HEK293 (cell line): ENCODE results near the gene PEX7.

Source experiments
- CTCF ChIA-PET: fragments of 350-600 bp; formaldehyde crosslinking; extraction: SDS; loops from one replicate; lab custom pipeline; 2021; ENCODE audit warnings: antibody characterized with exemption; lab: Yijun Ruan, JAX
- POLR2A ChIA-PET: fragments of 300-600 bp; formaldehyde crosslinking; extraction: SDS; loops from one replicate; lab custom pipeline; 2020; ENCODE audit warnings: antibody characterized with exemption, inconsistent platforms; lab: Yijun Ruan, JAX
- H3K27ac ChIP-seq: fragments of 200-500 bp; sonication (Bioruptor generic); 2 replicates; pipeline ENCODE4 v1.5.1; 2014; ENCODE audit warnings: low read depth, low read length, control low read depth, inconsistent platforms; ENCODE audit errors: extremely low read depth
- H3K36me3 ChIP-seq, 2 experiments: fragments of 200-500 bp in 1 of 2; sonication (Bioruptor generic) in 1 of 2; 1 replicate in 1 of 2; 2 replicates in 1 of 2; pipeline ENCODE4 v1.5.1; 2014 to 2017; ENCODE audit warnings: inconsistent platforms in 2 of 2, low read length in 2 of 2; ENCODE audit not compliant: control insufficient read depth in 2 of 2, insufficient read depth in 1 of 2
- H3K4me1 ChIP-seq: fragments of 200-500 bp; sonication (Bioruptor generic); 2 replicates; pipeline ENCODE4 v1.5.1; 2014; ENCODE audit warnings: mild to moderate bottlenecking, low read length, inconsistent platforms; ENCODE audit not compliant: control insufficient read depth, insufficient read depth
- H3K4me3 ChIP-seq: 2 replicates; pipeline ENCODE4 v1.5.1; 2011; ENCODE audit warnings: low read depth, mild to moderate bottlenecking, control low read depth, low read length, moderate library complexity
- H3K9me3 ChIP-seq: fragments of 200-500 bp; sonication (Bioruptor generic); 2 replicates; pipeline ENCODE4 v1.5.1; 2014; ENCODE audit warnings: low read depth, low read length, inconsistent platforms; ENCODE audit not compliant: control insufficient read depth, insufficient read depth
- FEZF1 ChIP-seq: fragments of 450-650 bp; formaldehyde crosslinking; IDR thresholded peaks from 2 replicates; pipeline ENCODE4 v1.5.1; 2016; ENCODE audit warnings: missing biosample characterization, missing genetic modification characterization
- HOXC10 ChIP-seq: sonication (generic); formaldehyde crosslinking; IDR thresholded peaks from 2 replicates; pipeline ENCODE4 v1.8.1; 2023; ENCODE audit warnings: mild to moderate bottlenecking, missing genetic modification reagents
- KLF1 ChIP-seq: fragments of 450-650 bp; formaldehyde crosslinking; IDR thresholded peaks from 2 replicates; pipeline ENCODE4 v1.5.1; 2016; ENCODE audit warnings: missing biosample characterization, missing genetic modification characterization
- PRDM1 ChIP-seq: fragments of 450-650 bp; formaldehyde crosslinking; IDR thresholded peaks from 2 replicates; pipeline ENCODE4; 2016; ENCODE audit warnings: missing biosample characterization, missing genetic modification characterization
- SP3 ChIP-seq: fragments of 450-650 bp; formaldehyde crosslinking; IDR thresholded peaks from 2 replicates; pipeline ENCODE4 v1.5.1; 2016; ENCODE audit warnings: missing biosample characterization, missing genetic modification characterization
- WT1 ChIP-seq: fragments of 450-650 bp; formaldehyde crosslinking; IDR thresholded peaks from 2 replicates; pipeline ENCODE4 v1.5.1; 2016; ENCODE audit warnings: missing biosample characterization, missing genetic modification characterization
- ZBTB20 ChIP-seq: fragments of 450-650 bp; formaldehyde crosslinking; IDR thresholded peaks from 2 replicates; pipeline ENCODE4 v1.5.1; 2016; ENCODE audit warnings: missing biosample characterization, missing genetic modification characterization
- ZBTB48 ChIP-seq: fragments of 450-650 bp; formaldehyde crosslinking; IDR thresholded peaks from 2 replicates; pipeline ENCODE4 v1.5.1; 2016; ENCODE audit warnings: missing biosample characterization, missing genetic modification characterization
- ZIC2 ChIP-seq: fragments of 450-650 bp; formaldehyde crosslinking; IDR thresholded peaks from 2 replicates; pipeline ENCODE4 v1.5.1; 2016; ENCODE audit warnings: missing biosample characterization, missing genetic modification characterization
- ZNF155 ChIP-seq: fragments of 450-650 bp; formaldehyde crosslinking; IDR thresholded peaks from 2 replicates; pipeline ENCODE4 v1.5.1; 2016; ENCODE audit warnings: missing biosample characterization, missing genetic modification characterization
- ZNF169 ChIP-seq: fragments of 450-650 bp; formaldehyde crosslinking; IDR thresholded peaks from 2 replicates; pipeline ENCODE4 v1.5.1; 2016; ENCODE audit warnings: missing biosample characterization, missing genetic modification characterization
- ZNF521 ChIP-seq: fragments of 450-650 bp; formaldehyde crosslinking; IDR thresholded peaks from 2 replicates; pipeline ENCODE4 v1.5.1; 2017; ENCODE audit warnings: missing biosample characterization, mild to moderate bottlenecking, missing genetic modification characterization
- ZNF560 ChIP-seq: fragments of 450-650 bp; formaldehyde crosslinking; IDR thresholded peaks from 2 replicates; pipeline ENCODE4 v1.5.1; 2017; ENCODE audit warnings: missing biosample characterization, missing genetic modification characterization, borderline replicate concordance
- ZNF585B ChIP-seq: fragments of 450-650 bp; formaldehyde crosslinking; IDR thresholded peaks from 2 replicates; pipeline ENCODE4 v1.5.1; 2016; ENCODE audit warnings: missing biosample characterization, missing genetic modification characterization
- ZNF600 ChIP-seq: fragments of 450-650 bp; formaldehyde crosslinking; IDR thresholded peaks from 2 replicates; pipeline ENCODE4 v1.5.1; 2016; ENCODE audit warnings: missing biosample characterization, missing genetic modification characterization
- ZNF629 ChIP-seq: fragments of 450-650 bp; formaldehyde crosslinking; IDR thresholded peaks from 2 replicates; pipeline ENCODE4 v1.5.1; 2017; ENCODE audit warnings: missing biosample characterization, missing genetic modification characterization
- ZNF670 ChIP-seq: fragments of 450-650 bp; formaldehyde crosslinking; IDR thresholded peaks from 2 replicates; pipeline ENCODE4 v1.5.1; 2016; ENCODE audit warnings: missing biosample characterization, missing genetic modification characterization, low read depth
- ZNF830 ChIP-seq: fragments of 450-650 bp; IDR thresholded peaks from 2 replicates; pipeline ENCODE4 v1.5.0; 2018; ENCODE audit warnings: missing biosample characterization, missing genetic modification characterization, low read depth, mild to moderate bottlenecking, moderate library complexity
- ZNF843 ChIP-seq: fragments of 450-650 bp; formaldehyde crosslinking; IDR thresholded peaks from 2 replicates; pipeline ENCODE4 v1.5.1; 2016; ENCODE audit warnings: missing biosample characterization, missing genetic modification characterization
- TF ChIP-seq, protein P1 (sequence below): fragments of 450-650 bp; formaldehyde crosslinking; IDR thresholded peaks from 2 replicates; pipeline ENCODE4 v1.5.1; 2017; ENCODE audit warnings: missing biosample characterization, missing genetic modification characterization
- TF ChIP-seq, protein P2 (sequence below): fragments of 450-650 bp; formaldehyde crosslinking; IDR thresholded peaks from 2 replicates; pipeline ENCODE4 v1.5.1; 2016; ENCODE audit warnings: missing biosample characterization, missing genetic modification characterization
- TF ChIP-seq, protein P3 (sequence below): fragments of 450-650 bp; formaldehyde crosslinking; IDR thresholded peaks from 2 replicates; pipeline ENCODE4 v1.5.1; 2016; ENCODE audit warnings: missing biosample characterization, missing genetic modification characterization
- TF ChIP-seq, protein P4 (sequence below): fragments of 450-650 bp; formaldehyde crosslinking; IDR thresholded peaks from 2 replicates; pipeline ENCODE4 v1.5.1; 2016; ENCODE audit warnings: missing biosample characterization, missing genetic modification characterization
- TF ChIP-seq, protein P5 (sequence below): fragments of 450-650 bp; IDR thresholded peaks from 2 replicates; pipeline ENCODE4 v1.5.1; 2018; ENCODE audit warnings: missing biosample characterization, missing genetic modification characterization

The PEX7 gene

DNA sequence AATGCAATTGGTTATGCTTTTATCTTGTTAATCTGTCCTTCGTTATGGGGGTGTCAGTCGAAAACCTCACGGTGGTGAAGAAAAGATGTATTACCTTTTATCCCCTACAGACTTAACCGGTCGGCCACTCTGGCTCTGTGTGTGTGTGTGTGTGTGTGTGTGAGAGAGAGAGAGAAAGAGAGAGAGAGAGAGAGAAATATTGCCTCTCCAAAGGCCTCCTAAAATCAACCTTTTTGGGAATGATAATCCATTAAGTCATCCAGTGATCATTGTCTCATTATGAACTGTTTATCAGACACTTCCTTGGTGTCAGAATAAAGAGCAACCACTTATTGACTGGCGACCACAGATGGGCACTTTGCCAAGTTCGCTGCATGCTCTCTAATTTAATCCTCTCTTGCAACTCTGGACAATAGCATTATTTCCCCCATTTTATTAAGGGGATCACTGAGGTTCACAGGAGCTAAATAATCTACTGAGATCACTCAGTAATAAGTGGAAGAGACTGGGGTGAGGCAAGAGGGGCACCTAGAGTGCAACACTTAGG lies 130.4 kb downstream of the PEX7 start (continued):
- TF ChIP-seq, protein P1, sequence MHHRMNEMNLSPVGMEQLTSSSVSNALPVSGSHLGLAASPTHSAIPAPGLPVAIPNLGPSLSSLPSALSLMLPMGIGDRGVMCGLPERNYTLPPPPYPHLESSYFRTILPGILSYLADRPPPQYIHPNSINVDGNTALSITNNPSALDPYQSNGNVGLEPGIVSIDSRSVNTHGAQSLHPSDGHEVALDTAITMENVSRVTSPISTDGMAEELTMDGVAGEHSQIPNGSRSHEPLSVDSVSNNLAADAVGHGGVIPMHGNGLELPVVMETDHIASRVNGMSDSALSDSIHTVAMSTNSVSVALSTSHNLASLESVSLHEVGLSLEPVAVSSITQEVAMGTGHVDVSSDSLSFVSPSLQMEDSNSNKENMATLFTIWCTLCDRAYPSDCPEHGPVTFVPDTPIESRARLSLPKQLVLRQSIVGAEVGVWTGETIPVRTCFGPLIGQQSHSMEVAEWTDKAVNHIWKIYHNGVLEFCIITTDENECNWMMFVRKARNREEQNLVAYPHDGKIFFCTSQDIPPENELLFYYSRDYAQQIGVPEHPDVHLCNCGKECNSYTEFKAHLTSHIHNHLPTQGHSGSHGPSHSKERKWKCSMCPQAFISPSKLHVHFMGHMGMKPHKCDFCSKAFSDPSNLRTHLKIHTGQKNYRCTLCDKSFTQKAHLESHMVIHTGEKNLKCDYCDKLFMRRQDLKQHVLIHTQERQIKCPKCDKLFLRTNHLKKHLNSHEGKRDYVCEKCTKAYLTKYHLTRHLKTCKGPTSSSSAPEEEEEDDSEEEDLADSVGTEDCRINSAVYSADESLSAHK: 0 out of 2 replicates have a peak, but pooled peaks have one; percentile 7
- peak; percentile 17; the same call in 1 of the 2 replicates for TF ChIP-seq ZNF629 (tag by site-specific recombination)
- peak; percentile 74 for TF ChIP-seq FEZF1
- no peak for TF ChIP-seq WT1
- TF ChIP-seq ZNF521: no peak
- no peak for TF ChIP-seq ZNF169 (tag by site-specific recombination)
- no peak for TF ChIP-seq PRDM1 (tag by site-specific recombination)
- TF ChIP-seq ZNF843 (tag by site-specific recombination): peak; percentile 40; the same call in 1 of the 2 replicates
- TF ChIP-seq, protein P2, sequence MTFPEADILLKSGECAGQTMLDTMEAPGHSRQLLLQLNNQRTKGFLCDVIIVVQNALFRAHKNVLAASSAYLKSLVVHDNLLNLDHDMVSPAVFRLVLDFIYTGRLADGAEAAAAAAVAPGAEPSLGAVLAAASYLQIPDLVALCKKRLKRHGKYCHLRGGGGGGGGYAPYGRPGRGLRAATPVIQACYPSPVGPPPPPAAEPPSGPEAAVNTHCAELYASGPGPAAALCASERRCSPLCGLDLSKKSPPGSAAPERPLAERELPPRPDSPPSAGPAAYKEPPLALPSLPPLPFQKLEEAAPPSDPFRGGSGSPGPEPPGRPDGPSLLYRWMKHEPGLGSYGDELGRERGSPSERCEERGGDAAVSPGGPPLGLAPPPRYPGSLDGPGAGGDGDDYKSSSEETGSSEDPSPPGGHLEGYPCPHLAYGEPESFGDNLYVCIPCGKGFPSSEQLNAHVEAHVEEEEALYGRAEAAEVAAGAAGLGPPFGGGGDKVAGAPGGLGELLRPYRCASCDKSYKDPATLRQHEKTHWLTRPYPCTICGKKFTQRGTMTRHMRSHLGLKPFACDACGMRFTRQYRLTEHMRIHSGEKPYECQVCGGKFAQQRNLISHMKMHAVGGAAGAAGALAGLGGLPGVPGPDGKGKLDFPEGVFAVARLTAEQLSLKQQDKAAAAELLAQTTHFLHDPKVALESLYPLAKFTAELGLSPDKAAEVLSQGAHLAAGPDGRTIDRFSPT (tag by site-specific recombination): no peak
- TF ChIP-seq ZNF830: no peak

DNA sequence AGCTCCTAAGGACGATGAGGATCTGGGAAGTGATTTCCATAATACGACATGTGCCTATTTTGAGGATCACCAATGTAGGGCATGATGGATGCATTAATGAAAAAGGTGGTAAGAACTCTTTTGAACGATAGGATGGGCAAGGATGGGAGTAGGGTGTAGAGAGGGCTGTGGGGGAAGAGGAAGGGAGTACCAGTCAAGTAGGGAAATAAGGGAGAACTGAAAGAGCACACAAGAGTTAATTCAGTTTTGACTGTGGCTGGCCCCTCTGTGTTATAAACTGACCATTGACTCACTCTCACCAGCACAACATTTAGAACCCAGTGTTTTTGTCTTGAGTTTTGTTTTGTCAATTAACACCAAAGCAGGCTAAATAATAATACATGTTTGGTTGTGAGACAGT lies 132.7 kb downstream of the PEX7 start:
- TF ChIP-seq ZBTB48 (tag by site-specific recombination) (no peak), ZNF585B (tag by site-specific recombination) (no peak), SP3 (tag by site-specific recombination) (no peak), ZIC2 (tag by site-specific recombination) (no peak), KLF1 (no peak), ZNF560 (tag by site-specific recombination) (no peak), ZNF600 (no peak), ZNF670 (tag by site-specific recombination) (no peak), ZBTB20 (tag by site-specific recombination) (no peak), HOXC10 (no peak), ZNF155 (tag by site-specific recombination) (no peak)
- TF ChIP-seq, protein P3, sequence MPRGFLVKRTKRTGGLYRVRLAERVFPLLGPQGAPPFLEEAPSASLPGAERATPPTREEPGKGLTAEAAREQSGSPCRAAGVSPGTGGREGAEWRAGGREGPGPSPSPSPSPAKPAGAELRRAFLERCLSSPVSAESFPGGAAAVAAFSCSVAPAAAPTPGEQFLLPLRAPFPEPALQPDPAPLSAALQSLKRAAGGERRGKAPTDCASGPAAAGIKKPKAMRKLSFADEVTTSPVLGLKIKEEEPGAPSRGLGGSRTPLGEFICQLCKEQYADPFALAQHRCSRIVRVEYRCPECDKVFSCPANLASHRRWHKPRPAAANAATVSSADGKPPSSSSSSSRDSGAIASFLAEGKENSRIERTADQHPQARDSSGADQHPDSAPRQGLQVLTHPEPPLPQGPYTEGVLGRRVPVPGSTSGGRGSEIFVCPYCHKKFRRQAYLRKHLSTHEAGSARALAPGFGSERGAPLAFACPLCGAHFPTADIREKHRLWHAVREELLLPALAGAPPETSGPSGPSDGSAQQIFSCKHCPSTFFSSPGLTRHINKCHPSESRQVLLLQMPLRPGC (tag by site-specific recombination): no peak
- TF ChIP-seq, protein P4, sequence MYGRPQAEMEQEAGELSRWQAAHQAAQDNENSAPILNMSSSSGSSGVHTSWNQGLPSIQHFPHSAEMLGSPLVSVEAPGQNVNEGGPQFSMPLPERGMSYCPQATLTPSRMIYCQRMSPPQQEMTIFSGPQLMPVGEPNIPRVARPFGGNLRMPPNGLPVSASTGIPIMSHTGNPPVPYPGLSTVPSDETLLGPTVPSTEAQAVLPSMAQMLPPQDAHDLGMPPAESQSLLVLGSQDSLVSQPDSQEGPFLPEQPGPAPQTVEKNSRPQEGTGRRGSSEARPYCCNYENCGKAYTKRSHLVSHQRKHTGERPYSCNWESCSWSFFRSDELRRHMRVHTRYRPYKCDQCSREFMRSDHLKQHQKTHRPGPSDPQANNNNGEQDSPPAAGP: no peak
- TF ChIP-seq, protein P2 (tag by site-specific recombination): no peak
- TF ChIP-seq, protein P5, sequence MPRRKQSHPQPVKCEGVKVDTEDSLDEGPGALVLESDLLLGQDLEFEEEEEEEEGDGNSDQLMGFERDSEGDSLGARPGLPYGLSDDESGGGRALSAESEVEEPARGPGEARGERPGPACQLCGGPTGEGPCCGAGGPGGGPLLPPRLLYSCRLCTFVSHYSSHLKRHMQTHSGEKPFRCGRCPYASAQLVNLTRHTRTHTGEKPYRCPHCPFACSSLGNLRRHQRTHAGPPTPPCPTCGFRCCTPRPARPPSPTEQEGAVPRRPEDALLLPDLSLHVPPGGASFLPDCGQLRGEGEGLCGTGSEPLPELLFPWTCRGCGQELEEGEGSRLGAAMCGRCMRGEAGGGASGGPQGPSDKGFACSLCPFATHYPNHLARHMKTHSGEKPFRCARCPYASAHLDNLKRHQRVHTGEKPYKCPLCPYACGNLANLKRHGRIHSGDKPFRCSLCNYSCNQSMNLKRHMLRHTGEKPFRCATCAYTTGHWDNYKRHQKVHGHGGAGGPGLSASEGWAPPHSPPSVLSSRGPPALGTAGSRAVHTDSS (tag by site-specific recombination): no peak

More for the DNA sequence above, 132.7 kb downstream of the PEX7 start:
- no peaks in the 10 kb centered on the region for H3K9me3 ChIP-seq
- ChIA-PET POLR2A (no interaction called here), CTCF (no interaction called here)
- no peak overlapping the region for H3K27ac ChIP-seq
- H3K36me3 ChIP-seq: no peaks in the 10 kb centered on the region
- peaks cover 3% of the 10 kb centered on the region for H3K4me1 ChIP-seq
- H3K4me3 ChIP-seq: no peak overlapping the region
